ENCODE measurements around the gene EPHA3. TPM values are rescaled to one million over a fixed set of nuclear protein-coding genes. Genes with fewer than 3 reads are reported as not detected.
"Not testable (repeated sequence)": the region's sequence is repeated elsewhere in the genome, so short reads cannot be mapped to it uniquely, and the experiment has no call there.

EPHA3 gene
- polyA plus RNA-seq, 1 donor: 3.0 TPM

GRCh38 chr3:89350935-89351334 lies 243.5 kb downstream of the EPHA3 start:
- WGBS (ENCODE audit: insufficient coverage, low lambda C conversion rate): no CpG with 5 or more reads among the region's 12 CpGs

GRCh38 chr3:89353465-89353864 lies 246.0 kb downstream of the EPHA3 start:
- no peak for DNase-seq
- no peaks in the 10 kb centered on the region for H3K27me3 ChIP-seq (ENCODE audit: control insufficient read depth, insufficient read depth, low read length)
- no peaks in the 10 kb centered on the region for H3K4me1 ChIP-seq (ENCODE audit: control insufficient read depth, insufficient read depth, low read length)
- H3K36me3 ChIP-seq (ENCODE audit: control insufficient read depth, insufficient read depth, low read length): no peaks in the 10 kb centered on the region
- H3K9me3 ChIP-seq (ENCODE audit: control insufficient read depth, low read depth, low read length): peaks cover 2% of the 10 kb centered on the region
- H3K27ac ChIP-seq (ENCODE audit: low read length): no peak overlapping the region
- WGBS (ENCODE audit: insufficient coverage, low lambda C conversion rate): no CpG with 5 or more reads among the region's 2 CpGs
- no peak overlapping the region for H3K4me3 ChIP-seq (ENCODE audit: low read length)

More at GRCh38 chr3:89350935-89351334, 243.5 kb downstream of the EPHA3 start:
- H3K27me3 ChIP-seq (ENCODE audit: control insufficient read depth, insufficient read depth, low read length); H3K4me3 ChIP-seq (ENCODE audit: low read length); H3K4me1 ChIP-seq (ENCODE audit: control insufficient read depth, insufficient read depth, low read length); H3K9me3 ChIP-seq (ENCODE audit: control insufficient read depth, low read depth, low read length); H3K27ac ChIP-seq (ENCODE audit: low read length); DNase-seq; H3K36me3 ChIP-seq (ENCODE audit: control insufficient read depth, insufficient read depth, low read length): not testable (repeated sequence)

- no peaks in the 10 kb centered on the region for H3K4me1 ChIP-seq (ENCODE audit: control insufficient read depth, insufficient read depth, low read length)
- H3K36me3 ChIP-seq (ENCODE audit: control insufficient read depth, insufficient read depth, low read length): no peaks in the 10 kb centered on the region
Measured at GRCh38 chr3:89358281-89358680, 250.9 kb downstream of the EPHA3 start.

GRCh38 chr3:89360156-89360555 lies 252.7 kb downstream of the EPHA3 start:
- no CpG with 5 or more reads among the region's 1 CpG for WGBS (ENCODE audit: insufficient coverage, low lambda C conversion rate)

More at GRCh38 chr3:89358281-89358680, 250.9 kb downstream of the EPHA3 start:
- no peak overlapping the region for H3K27ac ChIP-seq (ENCODE audit: low read length)
- no peak for DNase-seq
- H3K9me3 ChIP-seq (ENCODE audit: control insufficient read depth, low read depth, low read length): no peaks in the 10 kb centered on the region
- H3K27me3 ChIP-seq (ENCODE audit: control insufficient read depth, insufficient read depth, low read length): no peaks in the 10 kb centered on the region
- H3K4me3 ChIP-seq (ENCODE audit: low read length): no peak overlapping the region

GRCh38 chr3:89362496-89362895 lies 255.1 kb downstream of the EPHA3 start:
- Histone ChIP-seq H3K4me1 (ENCODE audit: control insufficient read depth, insufficient read depth, low read length) (no peaks in the 10 kb centered on the region), H3K27ac (ENCODE audit: low read length) (no peak overlapping the region), H3K9me3 (ENCODE audit: control insufficient read depth, low read depth, low read length) (no peaks in the 10 kb centered on the region), H3K36me3 (ENCODE audit: control insufficient read depth, insufficient read depth, low read length) (no peaks in the 10 kb centered on the region), H3K4me3 (ENCODE audit: low read length) (no peak overlapping the region), H3K27me3 (ENCODE audit: control insufficient read depth, insufficient read depth, low read length) (no peaks in the 10 kb centered on the region)
- DNase-seq: no peak
- WGBS (ENCODE audit: insufficient coverage, low lambda C conversion rate): no CpG with 5 or more reads among the region's 1 CpG

More at GRCh38 chr3:89360156-89360555, 252.7 kb downstream of the EPHA3 start:
- Histone ChIP-seq H3K36me3 (ENCODE audit: control insufficient read depth, insufficient read depth, low read length) (no peaks in the 10 kb centered on the region), H3K27me3 (ENCODE audit: control insufficient read depth, insufficient read depth, low read length) (no peaks in the 10 kb centered on the region), H3K9me3 (ENCODE audit: control insufficient read depth, low read depth, low read length) (no peaks in the 10 kb centered on the region), H3K4me1 (ENCODE audit: control insufficient read depth, insufficient read depth, low read length) (no peaks in the 10 kb centered on the region), H3K4me3 (ENCODE audit: low read length) (no peak overlapping the region), H3K27ac (ENCODE audit: low read length) (no peak overlapping the region)
- no peak for DNase-seq

GRCh38 chr3:89363171-89363570 lies 255.8 kb downstream of the EPHA3 start:
- no peaks in the 10 kb centered on the region for H3K4me1 ChIP-seq (ENCODE audit: control insufficient read depth, insufficient read depth, low read length)
- no peak overlapping the region for H3K4me3 ChIP-seq (ENCODE audit: low read length)
- no peak for DNase-seq
- H3K9me3 ChIP-seq (ENCODE audit: control insufficient read depth, low read depth, low read length): no peaks in the 10 kb centered on the region
- no peaks in the 10 kb centered on the region for H3K27me3 ChIP-seq (ENCODE audit: control insufficient read depth, insufficient read depth, low read length)
- no peaks in the 10 kb centered on the region for H3K36me3 ChIP-seq (ENCODE audit: control insufficient read depth, insufficient read depth, low read length)
- H3K27ac ChIP-seq (ENCODE audit: low read length): no peak overlapping the region
- whole genome bisulfite sequencing (ENCODE audit: insufficient coverage, low lambda C conversion rate): no CpG with 5 or more reads among the region's 3 CpGs

GRCh38 chr3:89364314-89364713 lies 256.9 kb downstream of the EPHA3 start:
- Histone ChIP-seq H3K4me1 (ENCODE audit: control insufficient read depth, insufficient read depth, low read length) (no peaks in the 10 kb centered on the region), H3K27ac (ENCODE audit: low read length) (no peak overlapping the region), H3K27me3 (ENCODE audit: control insufficient read depth, insufficient read depth, low read length) (no peaks in the 10 kb centered on the region), H3K9me3 (ENCODE audit: control insufficient read depth, low read depth, low read length) (no peaks in the 10 kb centered on the region), H3K4me3 (ENCODE audit: low read length) (no peak overlapping the region), H3K36me3 (ENCODE audit: control insufficient read depth, insufficient read depth, low read length) (no peaks in the 10 kb centered on the region)
- DNase-seq: no peak

GRCh38 chr3:89367166-89367565 lies 259.7 kb downstream of the EPHA3 start:
- no peak overlapping the region for H3K27ac ChIP-seq (ENCODE audit: low read length)
- H3K27me3 ChIP-seq (ENCODE audit: control insufficient read depth, insufficient read depth, low read length): no peaks in the 10 kb centered on the region
- no peaks in the 10 kb centered on the region for H3K36me3 ChIP-seq (ENCODE audit: control insufficient read depth, insufficient read depth, low read length)
- H3K9me3 ChIP-seq (ENCODE audit: control insufficient read depth, low read depth, low read length): no peaks in the 10 kb centered on the region
- no peak overlapping the region for H3K4me3 ChIP-seq (ENCODE audit: low read length)
- WGBS (ENCODE audit: insufficient coverage, low lambda C conversion rate): 96% methylated on average over 2 of the region's 3 CpGs
- H3K4me1 ChIP-seq (ENCODE audit: control insufficient read depth, insufficient read depth, low read length): no peaks in the 10 kb centered on the region
- DNase-seq: no peak

- WGBS (ENCODE audit: insufficient coverage, low lambda C conversion rate): 93% methylated on average over 2 of the region's 3 CpGs
- Histone ChIP-seq H3K27me3 (ENCODE audit: control insufficient read depth, insufficient read depth, low read length) (no peaks in the 10 kb centered on the region), H3K27ac (ENCODE audit: low read length) (no peak overlapping the region), H3K4me1 (ENCODE audit: control insufficient read depth, insufficient read depth, low read length) (no peaks in the 10 kb centered on the region), H3K4me3 (ENCODE audit: low read length) (no peak overlapping the region), H3K9me3 (ENCODE audit: control insufficient read depth, low read depth, low read length) (no peaks in the 10 kb centered on the region), H3K36me3 (ENCODE audit: control insufficient read depth, insufficient read depth, low read length) (no peaks in the 10 kb centered on the region)
- DNase-seq: no peak
Measured at GRCh38 chr3:89368846-89369245, 261.4 kb downstream of the EPHA3 start.

GRCh38 chr3:89372456-89372855 lies 265.0 kb downstream of the EPHA3 start:
- no peaks in the 10 kb centered on the region for H3K4me1 ChIP-seq (ENCODE audit: control insufficient read depth, insufficient read depth, low read length)
- no peaks in the 10 kb centered on the region for H3K27me3 ChIP-seq (ENCODE audit: control insufficient read depth, insufficient read depth, low read length)
- no peaks in the 10 kb centered on the region for H3K9me3 ChIP-seq (ENCODE audit: control insufficient read depth, low read depth, low read length)
- no peaks in the 10 kb centered on the region for H3K36me3 ChIP-seq (ENCODE audit: control insufficient read depth, insufficient read depth, low read length)
- H3K27ac ChIP-seq (ENCODE audit: low read length): no peak overlapping the region
- no peak for DNase-seq
- 100% methylated on average over 1 of the region's 1 CpG for WGBS (ENCODE audit: insufficient coverage, low lambda C conversion rate)
- no peak overlapping the region for H3K4me3 ChIP-seq (ENCODE audit: low read length)

- H3K27me3 ChIP-seq (ENCODE audit: control insufficient read depth, insufficient read depth, low read length): no peaks in the 10 kb centered on the region
- no peaks in the 10 kb centered on the region for H3K4me1 ChIP-seq (ENCODE audit: control insufficient read depth, insufficient read depth, low read length)
- H3K27ac ChIP-seq (ENCODE audit: low read length): no peak overlapping the region
- H3K9me3 ChIP-seq (ENCODE audit: control insufficient read depth, low read depth, low read length): no peaks in the 10 kb centered on the region
- no peak for DNase-seq
- no peak overlapping the region for H3K4me3 ChIP-seq (ENCODE audit: low read length)
- no peaks in the 10 kb centered on the region for H3K36me3 ChIP-seq (ENCODE audit: control insufficient read depth, insufficient read depth, low read length)
Measured at GRCh38 chr3:89373434-89373833, 266.0 kb downstream of the EPHA3 start.

Measured in large intestine (tissue), 3 donors.